ENCODE results near the gene CDH12. TPM values are rescaled to one million over a fixed set of nuclear protein-coding genes. Genes with fewer than 3 reads are reported as not detected.

CDH12 gene
- total and polyA plus RNA-seq, 9 donors: 0.05 to 3.4 (median 0.28) TPM; not detected in 4

DNA sequence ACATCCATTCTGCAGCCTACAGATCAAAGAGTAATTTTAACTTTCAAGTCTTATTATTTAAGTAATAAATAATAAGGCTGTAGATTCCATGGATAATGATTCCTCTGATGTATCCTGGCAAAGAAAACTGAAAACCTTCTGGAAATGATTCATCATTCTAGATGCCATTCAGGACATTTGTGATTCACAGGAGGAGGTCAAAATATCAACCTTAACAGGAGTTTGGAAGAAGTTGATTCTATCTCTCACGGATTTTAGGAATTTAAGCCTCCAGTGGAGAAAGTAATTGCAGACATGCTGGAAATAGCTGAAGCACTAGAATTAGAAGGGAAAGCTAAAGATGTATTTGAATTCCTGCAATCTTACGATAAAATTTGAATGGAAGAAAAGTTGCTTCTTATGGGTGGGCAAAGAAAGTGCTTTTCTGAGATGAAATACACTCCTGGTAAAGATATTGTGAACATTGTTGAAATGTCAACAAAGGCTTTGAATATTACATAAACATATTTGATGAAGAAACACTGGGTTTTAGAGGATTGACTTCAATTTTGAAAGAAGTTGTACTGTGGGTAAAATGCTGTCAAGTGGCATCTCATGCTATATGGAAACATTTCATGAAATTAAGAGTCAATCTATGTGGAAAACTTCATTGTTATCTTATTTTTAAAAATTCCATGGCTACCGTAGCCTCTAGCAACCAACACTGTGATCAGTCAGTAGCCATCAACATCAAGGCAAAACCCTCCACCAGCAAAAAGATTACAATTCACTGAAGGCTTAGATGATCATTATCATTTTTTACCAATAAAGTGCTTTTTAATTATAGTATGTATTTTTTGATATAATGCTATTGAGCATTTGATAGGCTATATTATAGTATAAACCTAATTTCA lies 1141.0 kb downstream of the CDH12 start:
- H3K9me3 ChIP-seq: no peaks in the 10 kb centered on the region
- TF ChIP-seq, protein P1, sequence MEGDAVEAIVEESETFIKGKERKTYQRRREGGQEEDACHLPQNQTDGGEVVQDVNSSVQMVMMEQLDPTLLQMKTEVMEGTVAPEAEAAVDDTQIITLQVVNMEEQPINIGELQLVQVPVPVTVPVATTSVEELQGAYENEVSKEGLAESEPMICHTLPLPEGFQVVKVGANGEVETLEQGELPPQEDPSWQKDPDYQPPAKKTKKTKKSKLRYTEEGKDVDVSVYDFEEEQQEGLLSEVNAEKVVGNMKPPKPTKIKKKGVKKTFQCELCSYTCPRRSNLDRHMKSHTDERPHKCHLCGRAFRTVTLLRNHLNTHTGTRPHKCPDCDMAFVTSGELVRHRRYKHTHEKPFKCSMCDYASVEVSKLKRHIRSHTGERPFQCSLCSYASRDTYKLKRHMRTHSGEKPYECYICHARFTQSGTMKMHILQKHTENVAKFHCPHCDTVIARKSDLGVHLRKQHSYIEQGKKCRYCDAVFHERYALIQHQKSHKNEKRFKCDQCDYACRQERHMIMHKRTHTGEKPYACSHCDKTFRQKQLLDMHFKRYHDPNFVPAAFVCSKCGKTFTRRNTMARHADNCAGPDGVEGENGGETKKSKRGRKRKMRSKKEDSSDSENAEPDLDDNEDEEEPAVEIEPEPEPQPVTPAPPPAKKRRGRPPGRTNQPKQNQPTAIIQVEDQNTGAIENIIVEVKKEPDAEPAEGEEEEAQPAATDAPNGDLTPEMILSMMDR (IDR thresholded peaks at IDR 0.05): no peak
- TF ChIP-seq POLR2A (IDR thresholded peaks at IDR 0.05) (no peak), EP300 (IDR thresholded peaks at IDR 0.05) (no peak)
- 36 to 37% (median 37%) methylated on average over 3 of the region's 3 CpGs for WGBS, 3 donors
- H3K27me3 ChIP-seq: no peaks in the 10 kb centered on the region
- H3K27ac ChIP-seq: no peak overlapping the region
- H3K4me1 ChIP-seq (ENCODE audit: insufficient read depth): no peaks in the 10 kb centered on the region
- no peaks in the 10 kb centered on the region for H3K36me3 ChIP-seq
- H3K4me3 ChIP-seq: no peak overlapping the region
- no peak for DNase-seq
- intact Hi-C loops (cut with DNase I): no loop called here

- TF ChIP-seq, protein P1 (IDR thresholded peaks at IDR 0.05): no peak
- H3K4me3 ChIP-seq: no peak overlapping the region
- no peak for DNase-seq
- WGBS, 3 donors: 85 to 92% (median 87%) methylated on average over 3 of the region's 3 CpGs
- H3K4me1 ChIP-seq (ENCODE audit: insufficient read depth): no peaks in the 10 kb centered on the region
- H3K27me3 ChIP-seq: no peaks in the 10 kb centered on the region
- no peaks in the 10 kb centered on the region for H3K36me3 ChIP-seq
- no peak overlapping the region for H3K27ac ChIP-seq
- no peaks in the 10 kb centered on the region for H3K9me3 ChIP-seq
- intact Hi-C loops (cut with DNase I): no loop called here
Measured at GRCh38 chr5:21709770-21710169, 1143.4 kb downstream of the CDH12 start.

GRCh38 chr5:21704974-21705668 lies 1148.0 kb downstream of the CDH12 start:
- intact Hi-C loops (cut with DNase I): no loop called here

GRCh38 chr5:21701317-21701716 lies 1151.8 kb downstream of the CDH12 start:
- Histone ChIP-seq H3K36me3 (no peaks in the 10 kb centered on the region), H3K27ac (no peak overlapping the region), H3K27me3 (no peaks in the 10 kb centered on the region), H3K4me3 (no peak overlapping the region), H3K4me1 (ENCODE audit: insufficient read depth) (no peaks in the 10 kb centered on the region), H3K9me3 (no peaks in the 10 kb centered on the region)
- WGBS, 3 donors: 59 to 61% (median 60%) methylated on average over 3 of the region's 3 CpGs
- no peak for TF ChIP-seq POLR2A (IDR thresholded peaks at IDR 0.05)
- TF ChIP-seq EP300 (IDR thresholded peaks at IDR 0.05): no peak
- TF ChIP-seq, protein P1 (IDR thresholded peaks at IDR 0.05): no peak
- intact Hi-C loops (cut with DNase I): no loop called here
- no peak for DNase-seq

More at GRCh38 chr5:21704974-21705668, 1148.0 kb downstream of the CDH12 start:
- WGBS, 3 donors: 58 to 65% (median 59%) methylated on average over 2 of the region's 2 CpGs
- Histone ChIP-seq H3K27ac (no peak overlapping the region), H3K27me3 (no peaks in the 10 kb centered on the region), H3K9me3 (no peaks in the 10 kb centered on the region), H3K36me3 (no peaks in the 10 kb centered on the region), H3K4me1 (ENCODE audit: insufficient read depth) (no peaks in the 10 kb centered on the region), H3K4me3 (no peak overlapping the region)
- TF ChIP-seq, protein P1 (IDR thresholded peaks at IDR 0.05): no peak
- TF ChIP-seq EP300 (IDR thresholded peaks at IDR 0.05): no peak
- TF ChIP-seq POLR2A (IDR thresholded peaks at IDR 0.05): no peak
- no peak for DNase-seq

All from ovary (tissue), 9 donors.